A549 (cell line): ENCODE measurements around the gene METTL1. TPM values are rescaled to one million over a fixed set of nuclear protein-coding genes. Genes with fewer than 3 reads are reported as not detected.

Experiments used
- ATAC-seq, 2 experiments: fragments of 200-7000 bp in 1 of 2; fragments of >200 bp in 1 of 2; cut with Nextera tagmentation in 1 of 2; cut with Tn5 transposase in 1 of 2; 3 replicates each; pipeline versions ENCODE4 v1.8.0 to v1.9.1; 2018 to 2020; ENCODE audit warnings: mild to moderate bottlenecking in 1 of 2, moderate library complexity in 1 of 2
- CTCF ChIA-PET: fragments of 300-600 bp; sonication (Branson Sonifier 250); formaldehyde crosslinking; extraction: SDS; loops from one replicate; lab custom pipeline; 2021; ENCODE audit warnings: antibody characterized with exemption, inconsistent platforms; lab: Yijun Ruan, JAX
- POLR2A ChIA-PET: fragments of 350-600 bp; formaldehyde crosslinking; extraction: SDS; loops from one replicate; lab custom pipeline; 2021; ENCODE audit warnings: antibody characterized with exemption, inconsistent platforms; lab: Yijun Ruan, JAX
- DNase-seq, 2 experiments: peaks; one replicate each; pipeline versions ENCODE4 v3.0.0 to v3.0.0-alpha.2; 2011 to 2016; ENCODE audit warnings: low read depth in 1 of 2, low spot score in 1 of 2
- FAIRE-seq: peaks from 2 replicates; lab custom pipeline; 2011; peaks lifted over from hg19 to GRCh38; lab: Jason Lieb, UNC
- H3K27ac ChIP-seq, 2 experiments: fragments of >200 bp; sonication (Bioruptor Twin); formaldehyde crosslinking; 3 replicates each; pipeline ENCODE4 v1.5.1; 2016 to 2017
- H3K4me1 ChIP-seq: fragments of >200 bp; sonication (Bioruptor Twin); formaldehyde crosslinking; 3 replicates; pipeline ENCODE4 v1.6.1; 2016
- H3K4me2 ChIP-seq: fragments of >200 bp; sonication (Bioruptor Twin); formaldehyde crosslinking; 3 replicates; pipeline ENCODE4 v1.6.1; 2016
- H3K4me3 ChIP-seq: fragments of >200 bp; sonication (Bioruptor Twin); formaldehyde crosslinking; 3 replicates; pipeline ENCODE4 v1.5.1; 2016
- H3K9me3 ChIP-seq: fragments of >200 bp; sonication (Bioruptor Twin); formaldehyde crosslinking; 3 replicates; pipeline ENCODE4 v1.6.1; 2016
- CHD4 ChIP-seq: fragments of 200-600 bp; sonication (generic); IDR thresholded peaks from 2 replicates; pipeline ENCODE4 v1.6.1; 2016; ENCODE audit warnings: antibody characterized with exemption, mild to moderate bottlenecking, borderline replicate concordance
- EHF ChIP-seq: fragments of 250-450 bp; sonication (Bioruptor Pico); IDR thresholded peaks from 2 replicates; pipeline ENCODE4 v1.5.0; 2020; ENCODE audit warnings: mild to moderate bottlenecking
- EHMT2 ChIP-seq: fragments of 200-600 bp; sonication (generic); IDR thresholded peaks from 2 replicates; pipeline ENCODE4 v1.6.1; 2016; ENCODE audit warnings: antibody characterized with exemption, low read depth, mild to moderate bottlenecking, moderate library complexity
- HEYL ChIP-seq: fragments of 250-450 bp; sonication (Bioruptor Pico); IDR thresholded peaks from 2 replicates; pipeline ENCODE4 v1.8.0; 2021; ENCODE audit warnings: mild to moderate bottlenecking, moderate library complexity
- HOXB13 ChIP-seq: fragments of 250-450 bp; sonication (Bioruptor Pico); IDR thresholded peaks from 2 replicates; pipeline ENCODE4 v1.5.0; 2020; ENCODE audit warnings: low read depth, mild to moderate bottlenecking, moderate library complexity
- JUN ChIP-seq, 2 experiments: fragments of >200 bp; sonication (Bioruptor Twin); formaldehyde crosslinking; IDR thresholded peaks; 2 replicates in 1 of 2; 3 replicates in 1 of 2; pipeline ENCODE4 v1.6.1; 2016 to 2017
- KDM5A ChIP-seq: fragments of 200-600 bp; sonication (generic); IDR thresholded peaks from 2 replicates; pipeline ENCODE4 v1.6.1; 2016; ENCODE audit warnings: antibody characterized with exemption, mild to moderate bottlenecking
- POLR2AphosphoS2 ChIP-seq: conservative IDR thresholded peaks from 2 replicates; pipeline ENCODE4 v1.6.1; 2012; ENCODE audit warnings: low read length, improper control_type of control experiment, inconsistent platforms
- RARB ChIP-seq: fragments of 250-450 bp; sonication (Bioruptor Pico); IDR thresholded peaks from 2 replicates; pipeline ENCODE4 v1.8.0; 2021; ENCODE audit warnings: mild to moderate bottlenecking, moderate library complexity
- ZNF302 ChIP-seq: fragments of 250-450 bp; sonication (Bioruptor Pico); IDR thresholded peaks from 2 replicates; pipeline ENCODE4 v1.9.0; 2021; ENCODE audit warnings: inconsistent platforms, mild to moderate bottlenecking, moderate library complexity
- WGBS: methylation state at CpG from one replicate; pipeline ENCODE4 v1.1.6; 2017; ENCODE audit errors: missing lambda C conversion rate; 5-methylcytosine and 5-hydroxymethylcytosine counted together
- polyA plus RNA-seq, 4 experiments: library from polyadenylated mRNA; depleted of rRNA in 3 of 4; stranded (reverse); fragments of >200 nt; fragmentation: RNase III in 1 of 4; extraction: RNeasy Plus Mini Kit Qiagen cat#74134 plus additional on column Dnase treatment in 1 of 4; gene quantifications; 2 replicates in 3 of 4; 3 replicates in 1 of 4; pipeline ENCODE4 v1.2.3, GENCODE V29; 2011 to 2017
- TF ChIP-seq, protein P1 (sequence below): fragments of 200-600 bp; sonication (generic); IDR thresholded peaks from 2 replicates; pipeline ENCODE4 v1.6.1; 2016; ENCODE audit warnings: antibody characterized with exemption, mild to moderate bottlenecking, moderate library complexity
- TF ChIP-seq, protein P2 (sequence below): fragments of >200 bp; sonication (Bioruptor Twin); formaldehyde crosslinking; IDR thresholded peaks from 3 replicates; pipeline ENCODE4 v1.6.1; 2016
- TF ChIP-seq, protein P3 (sequence below): fragments of >200 bp; sonication (Bioruptor Twin); formaldehyde crosslinking; IDR thresholded peaks from 3 replicates; pipeline ENCODE4 v1.5.1; 2016

METTL1 gene
- polyA plus RNA-seq, 2 of the 4 experiments (the other 2 are of a cell fraction) = 55.2 to 60.2 TPM

DNA sequence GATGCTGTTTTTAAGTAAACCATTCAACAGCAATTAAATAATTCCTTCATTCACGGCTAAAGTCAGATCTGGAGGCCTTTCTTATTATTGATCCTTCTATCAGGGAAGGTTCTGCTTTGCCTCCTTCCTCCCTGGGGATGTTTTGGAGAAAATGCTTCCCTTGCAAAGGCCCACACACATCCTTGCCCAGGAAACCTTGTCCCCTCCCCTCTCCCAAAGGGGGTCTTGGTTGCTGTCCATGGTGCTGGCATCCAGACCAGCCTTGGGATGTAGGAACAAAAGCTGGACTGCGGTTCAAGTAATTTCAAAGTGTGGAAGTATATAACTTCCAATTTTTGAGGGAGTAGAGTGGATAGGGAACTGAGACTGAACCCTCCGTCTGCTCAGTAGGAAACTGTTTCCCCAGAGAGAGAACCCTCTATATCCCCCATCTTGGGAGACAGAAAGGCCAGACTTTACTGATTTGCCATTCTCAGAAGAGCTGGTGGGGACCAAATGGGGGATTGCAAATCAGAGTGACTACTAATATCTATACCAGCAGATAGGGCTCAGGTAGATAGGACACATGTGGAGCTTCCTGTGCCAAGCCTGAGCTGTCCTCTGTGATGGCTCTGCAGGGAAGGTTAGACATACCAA, 11.4 kb downstream of the METTL1 start:
- Histone ChIP-seq H3K9me3 (no peaks in the 10 kb centered on the region), H3K4me3 (no peak overlapping the region), H3K4me2 (no peak overlapping the region), H3K4me1 (peaks cover 14% of the 10 kb centered on the region), H3K27ac (no peak overlapping the region)
- CTCF ChIA-PET = interaction anchor here (0.9 to 2.5 kb wide), 9 partner anchors 10 to 177 kb away, joined by 3 to 16 read pairs (median 6); partner anchors contain the start of genes AVIL, TSFM and TSPAN31
- no peak for DNase-seq
- TF ChIP-seq HOXB13 (CRISPR knock-in tag) = no peak
- TF ChIP-seq, protein P1, sequence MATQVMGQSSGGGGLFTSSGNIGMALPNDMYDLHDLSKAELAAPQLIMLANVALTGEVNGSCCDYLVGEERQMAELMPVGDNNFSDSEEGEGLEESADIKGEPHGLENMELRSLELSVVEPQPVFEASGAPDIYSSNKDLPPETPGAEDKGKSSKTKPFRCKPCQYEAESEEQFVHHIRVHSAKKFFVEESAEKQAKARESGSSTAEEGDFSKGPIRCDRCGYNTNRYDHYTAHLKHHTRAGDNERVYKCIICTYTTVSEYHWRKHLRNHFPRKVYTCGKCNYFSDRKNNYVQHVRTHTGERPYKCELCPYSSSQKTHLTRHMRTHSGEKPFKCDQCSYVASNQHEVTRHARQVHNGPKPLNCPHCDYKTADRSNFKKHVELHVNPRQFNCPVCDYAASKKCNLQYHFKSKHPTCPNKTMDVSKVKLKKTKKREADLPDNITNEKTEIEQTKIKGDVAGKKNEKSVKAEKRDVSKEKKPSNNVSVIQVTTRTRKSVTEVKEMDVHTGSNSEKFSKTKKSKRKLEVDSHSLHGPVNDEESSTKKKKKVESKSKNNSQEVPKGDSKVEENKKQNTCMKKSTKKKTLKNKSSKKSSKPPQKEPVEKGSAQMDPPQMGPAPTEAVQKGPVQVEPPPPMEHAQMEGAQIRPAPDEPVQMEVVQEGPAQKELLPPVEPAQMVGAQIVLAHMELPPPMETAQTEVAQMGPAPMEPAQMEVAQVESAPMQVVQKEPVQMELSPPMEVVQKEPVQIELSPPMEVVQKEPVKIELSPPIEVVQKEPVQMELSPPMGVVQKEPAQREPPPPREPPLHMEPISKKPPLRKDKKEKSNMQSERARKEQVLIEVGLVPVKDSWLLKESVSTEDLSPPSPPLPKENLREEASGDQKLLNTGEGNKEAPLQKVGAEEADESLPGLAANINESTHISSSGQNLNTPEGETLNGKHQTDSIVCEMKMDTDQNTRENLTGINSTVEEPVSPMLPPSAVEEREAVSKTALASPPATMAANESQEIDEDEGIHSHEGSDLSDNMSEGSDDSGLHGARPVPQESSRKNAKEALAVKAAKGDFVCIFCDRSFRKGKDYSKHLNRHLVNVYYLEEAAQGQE = peak; percentile 91
- TF ChIP-seq, protein P2, sequence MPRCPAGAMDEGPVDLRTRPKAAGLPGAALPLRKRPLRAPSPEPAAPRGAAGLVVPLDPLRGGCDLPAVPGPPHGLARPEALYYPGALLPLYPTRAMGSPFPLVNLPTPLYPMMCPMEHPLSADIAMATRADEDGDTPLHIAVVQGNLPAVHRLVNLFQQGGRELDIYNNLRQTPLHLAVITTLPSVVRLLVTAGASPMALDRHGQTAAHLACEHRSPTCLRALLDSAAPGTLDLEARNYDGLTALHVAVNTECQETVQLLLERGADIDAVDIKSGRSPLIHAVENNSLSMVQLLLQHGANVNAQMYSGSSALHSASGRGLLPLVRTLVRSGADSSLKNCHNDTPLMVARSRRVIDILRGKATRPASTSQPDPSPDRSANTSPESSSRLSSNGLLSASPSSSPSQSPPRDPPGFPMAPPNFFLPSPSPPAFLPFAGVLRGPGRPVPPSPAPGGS = no peak
- TF ChIP-seq HEYL = no peak
- no peak for TF ChIP-seq POLR2AphosphoS2
- 0 out of 2 replicates have a peak, but pooled peaks have one; percentile 21 for TF ChIP-seq EHMT2
- no peak for TF ChIP-seq EHF (CRISPR knock-in tag)
- no peak for TF ChIP-seq KDM5A
- TF ChIP-seq, all 56 proteins: peak for 2
- WGBS = 83% methylated on average over 3 of the region's 3 CpGs
- no peak for ATAC-seq
- FAIRE-seq = no peak
- POLR2A ChIA-PET = interaction anchor here (1.9 kb wide), 1 partner anchor 12 kb away, joined by 6 read pairs; the partner anchor contains the start of genes EEF1AKMT3 and METTL1

DNA sequence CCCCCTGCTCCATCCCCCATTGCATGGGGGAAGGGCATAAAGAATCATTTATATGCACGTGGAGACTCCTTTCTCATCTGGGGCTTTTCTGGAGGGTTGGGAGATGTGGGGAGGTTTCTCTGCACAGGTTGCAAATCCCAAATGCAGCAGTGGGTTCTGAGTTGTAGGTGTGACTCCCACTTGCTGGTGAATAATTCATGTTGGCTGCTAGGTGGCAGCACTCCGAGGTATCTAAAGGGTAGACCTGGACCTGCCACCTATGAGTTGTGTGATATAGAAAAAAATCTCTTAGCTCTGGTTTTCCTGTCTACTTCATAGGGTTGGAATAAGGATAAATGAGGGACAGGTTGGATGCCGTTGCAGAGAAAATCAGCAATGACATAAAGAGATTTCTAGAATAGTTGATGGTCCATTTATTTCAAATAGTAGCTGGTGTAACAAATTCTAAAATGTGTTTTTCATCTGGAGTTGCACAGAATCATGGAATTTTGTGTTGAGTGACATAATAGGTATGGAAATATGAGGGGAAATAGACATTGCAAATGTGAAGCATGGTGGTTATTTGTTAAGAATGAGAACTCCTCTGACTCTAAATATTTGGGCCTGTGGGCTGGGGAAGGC, 12.4 kb downstream of the METTL1 start:
- 9% methylated on average over 3 of the region's 3 CpGs for WGBS
- Histone ChIP-seq H3K4me3 (no peak overlapping the region), H3K4me1 (peaks cover 10% of the 10 kb centered on the region; the same call in 2 of the 3 replicates), H3K4me2 (no peak overlapping the region), H3K9me3 (no peaks in the 10 kb centered on the region), H3K27ac (no peak overlapping the region)
- FAIRE-seq (no peak), ATAC-seq (peak; percentile 42 to 64; a peak in 4 of 6 replicates), DNase-seq (peak in 1 of 2 experiments; percentile 68)
- ChIA-PET POLR2A (interaction anchor here (1.4 to 1.9 kb wide), 2 partner anchors 13 to 15 kb away, joined by 3 to 6 read pairs; partner anchors contain the start of genes EEF1AKMT3, METTL1 and TSPAN31), CTCF (interaction anchor here (0.7 to 2.4 kb wide), 21 partner anchors 8 to 174 kb away, joined by 3 to 16 read pairs (median 4); partner anchors contain the start of genes AVIL, CYP27B1, EEF1AKMT3 and METTL1)
- TF ChIP-seq, protein P3, sequence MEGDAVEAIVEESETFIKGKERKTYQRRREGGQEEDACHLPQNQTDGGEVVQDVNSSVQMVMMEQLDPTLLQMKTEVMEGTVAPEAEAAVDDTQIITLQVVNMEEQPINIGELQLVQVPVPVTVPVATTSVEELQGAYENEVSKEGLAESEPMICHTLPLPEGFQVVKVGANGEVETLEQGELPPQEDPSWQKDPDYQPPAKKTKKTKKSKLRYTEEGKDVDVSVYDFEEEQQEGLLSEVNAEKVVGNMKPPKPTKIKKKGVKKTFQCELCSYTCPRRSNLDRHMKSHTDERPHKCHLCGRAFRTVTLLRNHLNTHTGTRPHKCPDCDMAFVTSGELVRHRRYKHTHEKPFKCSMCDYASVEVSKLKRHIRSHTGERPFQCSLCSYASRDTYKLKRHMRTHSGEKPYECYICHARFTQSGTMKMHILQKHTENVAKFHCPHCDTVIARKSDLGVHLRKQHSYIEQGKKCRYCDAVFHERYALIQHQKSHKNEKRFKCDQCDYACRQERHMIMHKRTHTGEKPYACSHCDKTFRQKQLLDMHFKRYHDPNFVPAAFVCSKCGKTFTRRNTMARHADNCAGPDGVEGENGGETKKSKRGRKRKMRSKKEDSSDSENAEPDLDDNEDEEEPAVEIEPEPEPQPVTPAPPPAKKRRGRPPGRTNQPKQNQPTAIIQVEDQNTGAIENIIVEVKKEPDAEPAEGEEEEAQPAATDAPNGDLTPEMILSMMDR = peak; percentile 61
- no peak for TF ChIP-seq JUN (IDR thresholded peaks at IDR 0.05)
- TF ChIP-seq ZNF302 (CRISPR knock-in tag) = no peak
- no peak for TF ChIP-seq RARB (CRISPR knock-in tag)
- TF ChIP-seq CHD4 = no peak
